ENCODE measurements around the gene CH25H. TPM values are rescaled to one million over a fixed set of nuclear protein-coding genes. Genes with fewer than 3 reads are reported as not detected.
"Not testable (repeated sequence)": the region's sequence is repeated elsewhere in the genome, so short reads cannot be mapped to it uniquely, and the experiment has no call there.

CH25H gene
- total RNA-seq, 1 donor from 2014 or later: not detected

GRCh38 chr10:89251409-89252224, 44.5 kb upstream of the CH25H start, which contains the start of gene LIPA:
Gene LIPA, minus strand, starts transcription at chr10:89251775. Its CDS starts 4,127 bp downstream, at chr10:89247648.
- Mint-ChIP-seq H3K36me3 (ENCODE audit: low read depth) (no peaks in the 10 kb centered on the region), H3K9me3 (ENCODE audit: low read depth) (no peaks in the 10 kb centered on the region), H3K27me3 (ENCODE audit: low read depth) (no peaks in the 10 kb centered on the region), H3K4me1 (ENCODE audit: low read depth) (peaks cover 9% of the 10 kb centered on the region), H3K4me3 (ENCODE audit: unreplicated experiment) (peak within 1 kb of the TSS; percentile 75), H3K27ac (ENCODE audit: unreplicated experiment) (peak within 1 kb of the TSS; percentile 32)
- peak; percentile 23 for TF ChIP-seq CTCF (IDR thresholded peaks at IDR 0.05)
- peak; percentile 99 for DNase-seq (ENCODE audit: low spot score)

- no peaks in the 10 kb centered on the region for H3K9me3 Mint-ChIP-seq (ENCODE audit: low read depth)
- H3K4me3 Mint-ChIP-seq (ENCODE audit: unreplicated experiment): peak overlapping the region; percentile 75
- no peaks in the 10 kb centered on the region for H3K27me3 Mint-ChIP-seq (ENCODE audit: low read depth)
- no peak for TF ChIP-seq CTCF (IDR thresholded peaks at IDR 0.05)
- H3K4me1 Mint-ChIP-seq (ENCODE audit: low read depth): peaks cover 9% of the 10 kb centered on the region
- no peak for DNase-seq (ENCODE audit: low spot score)
- H3K27ac Mint-ChIP-seq (ENCODE audit: unreplicated experiment): peak overlapping the region; percentile 28
- H3K36me3 Mint-ChIP-seq (ENCODE audit: low read depth): no peaks in the 10 kb centered on the region
These were observed 43.8 kb upstream of the CH25H start for GRCh38 chr10:89250865-89251408.

GRCh38 chr10:89248990-89249389, 41.9 kb upstream of the CH25H start:
- Mint-ChIP-seq H3K4me3 (ENCODE audit: unreplicated experiment) (no peak overlapping the region), H3K9me3 (ENCODE audit: low read depth) (no peaks in the 10 kb centered on the region), H3K4me1 (ENCODE audit: low read depth) (peaks cover 9% of the 10 kb centered on the region), H3K36me3 (ENCODE audit: low read depth) (no peaks in the 10 kb centered on the region), H3K27me3 (ENCODE audit: low read depth) (no peaks in the 10 kb centered on the region), H3K27ac (ENCODE audit: unreplicated experiment) (no peak overlapping the region)
- no peak for DNase-seq (ENCODE audit: low spot score)
- no peak for TF ChIP-seq CTCF (IDR thresholded peaks at IDR 0.05)

GRCh38 chr10:89247623-89248022, 40.5 kb upstream of the CH25H start:
- H3K9me3 Mint-ChIP-seq (ENCODE audit: low read depth); H3K4me3 Mint-ChIP-seq (ENCODE audit: unreplicated experiment): not testable (repeated sequence)

GRCh38 chr10:89245802-89246201, 38.7 kb upstream of the CH25H start:
- Mint-ChIP-seq H3K27ac (ENCODE audit: unreplicated experiment) (no peak overlapping the region), H3K27me3 (ENCODE audit: low read depth) (no peaks in the 10 kb centered on the region), H3K9me3 (ENCODE audit: low read depth) (no peaks in the 10 kb centered on the region)

More at GRCh38 chr10:89247623-89248022, 40.5 kb upstream of the CH25H start:
- DNase-seq (ENCODE audit: low spot score); H3K36me3 Mint-ChIP-seq (ENCODE audit: low read depth); H3K4me1 Mint-ChIP-seq (ENCODE audit: low read depth); H3K27me3 Mint-ChIP-seq (ENCODE audit: low read depth); H3K27ac Mint-ChIP-seq (ENCODE audit: unreplicated experiment): not testable (repeated sequence)

More at GRCh38 chr10:89245802-89246201, 38.7 kb upstream of the CH25H start:
- peak; percentile 17 for TF ChIP-seq CTCF (IDR thresholded peaks at IDR 0.05)
- Mint-ChIP-seq H3K36me3 (ENCODE audit: low read depth) (no peaks in the 10 kb centered on the region), H3K4me3 (ENCODE audit: unreplicated experiment) (no peak overlapping the region), H3K4me1 (ENCODE audit: low read depth) (peaks cover 4% of the 10 kb centered on the region)
- DNase-seq (ENCODE audit: low spot score): no peak
